Common myeloid progenitor, CD34-positive (primary cell): ENCODE data around the gene OXTR.

Experiments
- CTCF ChIA-PET: fragments of 350-600 bp; sonication (Branson Sonifier 250); formaldehyde crosslinking; loops from one replicate; lab custom pipeline; 2021; ENCODE audit warnings: antibody characterized with exemption; lab: Charles Lee
- POLR2A ChIA-PET: fragments of 350-600 bp; sonication (Branson Sonifier 250); formaldehyde crosslinking; loops from one replicate; lab custom pipeline; 2021; ENCODE audit warnings: antibody characterized with exemption; lab: Charles Lee
- DNase-seq, 3 donors: peaks; one replicate each; pipeline versions ENCODE4 v3.0.0 to v3.0.0-alpha.2; 2013
- H3K27ac ChIP-seq, 2 experiments: 1 replicate in 1 of 2; 2 replicates in 1 of 2; pipeline ENCODE4 v1.7.0; 2013; ENCODE audit warnings: inconsistent platforms in 2 of 2, low read length in 2 of 2, mild to moderate bottlenecking in 2 of 2, low read depth in 1 of 2, moderate library complexity in 1 of 2; ENCODE audit not compliant: severe bottlenecking in 2 of 2, insufficient read depth in 1 of 2, poor library complexity in 1 of 2
- H3K27me3 ChIP-seq, 5 experiments: replicated peaks in 2 of 5; 1 replicate in 3 of 5; 2 replicates in 2 of 5; pipeline versions ENCODE4 v1.6.1 to v1.7.0; 2013; ENCODE audit warnings: low read length in 4 of 5, mild to moderate bottlenecking in 2 of 5, moderate library complexity in 2 of 5, inconsistent platforms in 1 of 5; ENCODE audit not compliant: insufficient read depth in 5 of 5, control insufficient read depth in 4 of 5
- H3K36me3 ChIP-seq, 4 experiments: 1 replicate in 2 of 4; 2 replicates in 2 of 4; pipeline versions ENCODE4 v1.6.1 to v1.7.0; 2013; ENCODE audit warnings: low read length in 3 of 4, control low read depth in 1 of 4, mild to moderate bottlenecking in 1 of 4; ENCODE audit not compliant: control insufficient read depth in 4 of 4, insufficient read depth in 4 of 4
- H3K4me1 ChIP-seq, 4 experiments: 1 replicate in 3 of 4; 2 replicates in 1 of 4; pipeline versions ENCODE4 v1.6.1 to v1.7.1; 2013; ENCODE audit warnings: low read length in 3 of 4, mild to moderate bottlenecking in 3 of 4, control low read depth in 1 of 4, inconsistent platforms in 1 of 4, moderate library complexity in 1 of 4; ENCODE audit not compliant: control insufficient read depth in 4 of 4, insufficient read depth in 4 of 4; ENCODE audit errors: control extremely low read depth in 1 of 4
- H3K4me3 ChIP-seq, 7 experiments: 1 replicate in 4 of 7; 2 replicates in 3 of 7; pipeline versions ENCODE4 v1.5.1 to v1.7.0; 2013; ENCODE audit warnings: mild to moderate bottlenecking in 7 of 7, low read length in 6 of 7, moderate library complexity in 6 of 7, inconsistent platforms in 2 of 7, low read depth in 2 of 7, control low read depth in 1 of 7; ENCODE audit not compliant: insufficient read depth in 4 of 7, control insufficient read depth in 1 of 7; ENCODE audit errors: extremely low read depth in 1 of 7
- H3K9me3 ChIP-seq, 5 experiments: 1 replicate in 4 of 5; 2 replicates in 1 of 5; pipeline versions ENCODE4 v1.6.1 to v1.7.1; 2013; ENCODE audit warnings: low read length in 4 of 5, mild to moderate bottlenecking in 2 of 5, inconsistent platforms in 1 of 5, low read depth in 1 of 5, moderate library complexity in 1 of 5; ENCODE audit not compliant: control insufficient read depth in 4 of 5, insufficient read depth in 2 of 5; ENCODE audit errors: control extremely low read depth in 1 of 5
- WGBS: methylation state at CpG from one replicate; pipeline ENCODE4 v1.1.5; 2013; ENCODE audit not compliant: insufficient coverage; 5-methylcytosine and 5-hydroxymethylcytosine counted together

OXTR gene

GRCh38 chr3:8762607-8763377, 6.6 kb downstream of the OXTR start:
- 93% methylated on average over 9 of the region's 11 CpGs for WGBS
- Histone ChIP-seq H3K4me1 (peaks cover 0 to 6% (median 5%) of the 10 kb centered on the region in 4 experiments), H3K9me3 (no peaks in the 10 kb centered on the region), H3K27ac (no peak overlapping the region), H3K4me3 (no peak overlapping the region), H3K27me3 (peaks cover 3 to 28% (median 13%) of the 10 kb centered on the region in 5 experiments), H3K36me3 (no peaks in the 10 kb centered on the region)
- CTCF ChIA-PET = no interaction called here
- DNase-seq = no peak
- POLR2A ChIA-PET = no interaction called here

DNA sequence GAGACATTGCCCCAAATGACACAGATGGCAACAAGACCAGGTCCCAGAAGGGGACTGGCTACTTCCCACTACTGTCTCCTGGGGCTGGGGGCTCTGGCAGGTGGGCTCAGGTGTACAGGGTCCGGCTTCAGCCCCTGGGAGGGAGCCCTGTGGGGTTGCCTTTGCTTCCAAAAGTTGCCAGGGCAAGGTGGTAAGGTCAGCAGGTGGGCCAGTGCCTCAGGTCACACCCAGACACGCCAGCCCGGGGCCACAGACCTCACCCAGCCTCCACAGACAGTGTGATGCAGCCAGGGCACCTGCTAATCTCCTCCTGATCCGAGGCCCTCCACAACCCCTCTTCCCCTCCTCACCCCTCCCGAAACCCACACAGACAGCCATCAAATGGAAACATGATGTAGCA, 7.5 kb downstream of the OXTR start:
- DNase-seq = no peak
- POLR2A ChIA-PET = no interaction called here
- no peaks in the 10 kb centered on the region for H3K36me3 ChIP-seq
- H3K9me3 ChIP-seq = no peaks in the 10 kb centered on the region
- CTCF ChIA-PET = interaction anchor here (0.5 kb wide), 1 partner anchor 314 kb away, joined by 3 read pairs; no protein-coding TSS in a partner anchor
- no peak overlapping the region for H3K4me3 ChIP-seq
- H3K27me3 ChIP-seq = peaks cover 3 to 19% (median 6%) of the 10 kb centered on the region in 5 experiments
- WGBS = 100% methylated on average over 3 of the region's 5 CpGs
- H3K4me1 ChIP-seq = no peaks in the 10 kb centered on the region
- no peak overlapping the region for H3K27ac ChIP-seq

- Histone ChIP-seq H3K27me3 (peaks cover 0 to 5% (median 0%) of the 10 kb centered on the region in 5 experiments), H3K36me3 (no peaks in the 10 kb centered on the region), H3K4me3 (no peak overlapping the region), H3K27ac (no peak overlapping the region), H3K4me1 (no peaks in the 10 kb centered on the region), H3K9me3 (no peaks in the 10 kb centered on the region)
- ChIA-PET POLR2A (no interaction called here), CTCF (interaction anchor here (2.8 kb wide), 1 partner anchor 9 kb away, joined by 13 read pairs; the partner anchor contains the start of gene OXTR)
- no peak for DNase-seq
- WGBS = 95% methylated on average over 5 of the region's 5 CpGs
Observed at GRCh38 chr3:8760506-8760905, 8.9 kb downstream of the OXTR start.

DNA sequence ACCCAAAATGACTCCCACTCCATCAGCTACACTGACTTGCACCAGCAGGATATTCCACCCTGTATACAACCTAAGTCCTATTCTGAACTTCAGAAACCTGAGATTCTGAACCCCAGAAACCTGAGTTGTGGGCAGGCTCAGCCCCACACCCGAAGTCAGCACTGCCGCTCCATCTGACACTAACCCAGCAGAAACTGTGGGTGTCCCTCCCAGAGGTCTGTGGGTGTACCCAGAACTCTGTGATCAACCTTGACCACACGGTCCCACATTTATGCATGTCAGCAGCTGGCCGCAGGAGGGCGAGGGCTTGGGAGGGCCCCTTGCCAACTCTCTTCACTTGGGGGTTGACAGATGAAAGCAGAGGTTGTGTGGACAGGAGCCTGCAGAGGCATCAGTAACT, 9.3 kb downstream of the OXTR start:
- WGBS = 100% methylated on average over 3 of the region's 5 CpGs

GRCh38 chr3:8759038-8759707, 10.2 kb downstream of the OXTR start:
- no peaks in the 10 kb centered on the region for H3K9me3 ChIP-seq
- H3K27me3 ChIP-seq = peaks cover 0 to 2% (median 0%) of the 10 kb centered on the region in 5 experiments
- 94% methylated on average over 7 of the region's 7 CpGs for WGBS
- no peak overlapping the region for H3K27ac ChIP-seq
- ChIA-PET POLR2A (no interaction called here), CTCF (interaction anchor here (2.8 kb wide), 1 partner anchor 10 kb away, joined by 13 read pairs; the partner anchor contains the start of gene OXTR)
- H3K4me3 ChIP-seq = no peak overlapping the region
- no peak for DNase-seq
- H3K4me1 ChIP-seq = no peaks in the 10 kb centered on the region
- no peaks in the 10 kb centered on the region for H3K36me3 ChIP-seq

More for the DNA sequence above, 9.3 kb downstream of the OXTR start:
- Histone ChIP-seq H3K27me3 (peaks cover 0 to 4% (median 0%) of the 10 kb centered on the region in 5 experiments), H3K4me3 (no peak overlapping the region), H3K36me3 (no peaks in the 10 kb centered on the region), H3K27ac (no peak overlapping the region), H3K9me3 (no peaks in the 10 kb centered on the region), H3K4me1 (no peaks in the 10 kb centered on the region)
- CTCF ChIA-PET = interaction anchor here (2.8 kb wide), 1 partner anchor 9 kb away, joined by 13 read pairs; the partner anchor contains the start of gene OXTR
- no peak for DNase-seq
- POLR2A ChIA-PET = no interaction called here

- no peak overlapping the region for H3K4me3 ChIP-seq
- DNase-seq = no peak
- H3K27ac ChIP-seq = no peak overlapping the region
- H3K27me3 ChIP-seq = peaks cover 0 to 2% (median 0%) of the 10 kb centered on the region in 5 experiments
- no peaks in the 10 kb centered on the region for H3K9me3 ChIP-seq
- WGBS = 93% methylated on average over 16 of the region's 24 CpGs
- ChIA-PET POLR2A (no interaction called here), CTCF (interaction anchor here (2.8 kb wide), 1 partner anchor 12 kb away, joined by 13 read pairs; the partner anchor contains the start of gene OXTR)
- no peaks in the 10 kb centered on the region for H3K36me3 ChIP-seq
- no peaks in the 10 kb centered on the region for H3K4me1 ChIP-seq
Observed at GRCh38 chr3:8757551-8758518, 11.6 kb downstream of the OXTR start.
